Measurements from ENCODE around the gene SPAG16.

- no peak for TF ChIP-seq CTCF (conservative IDR thresholded peaks at IDR 0.05)
- TF ChIP-seq EZH2 (IDR thresholded peaks at IDR 0.05; ENCODE audit: low read depth): no peak
Observed at GRCh38 chr2:213288913-213289700, 4.8 kb downstream of the SPAG16 start.

Measured in PC-9 (cell line).